Left cardiac atrium (tissue), 2 donors: ENCODE measurements around the gene UBXN6. TPM values are rescaled to one million over a fixed set of nuclear protein-coding genes. Genes with fewer than 3 reads are reported as not detected.

ENCODE experiments used
- microRNA-seq, 2 donors: library from miRNA; unstranded; fragments of <30 nt; microRNA quantifications; one replicate each; pipeline ENCODE4 v1.2.0, GENCODE V29; 2020
- total RNA-seq, 2 donors: library from RNA; stranded (reverse); fragmentation: NEBNext Ultra II Directional; extraction: Animal tissue kit (Norgen Biotek cat#: 25700); gene quantifications; one replicate each; pipeline ENCODE4 v1.2.1, GENCODE V29; 2021
- donor health status: DM: no; HTN: yes; CAD: no; lungs with severe emphysema.
- donor health status: DM: yes; HTN: yes; CAD: no.

UBXN6 gene
- total RNA-seq, 2 donors from 2014 or later = 96.9 to 101 TPM

Small RNAs within 50 kb of the gene (microRNA-seq; reads per million reads assigned to microRNA genes)
- 0 to 0.20 reads per million in 2 donors for gene MIR4746

Other genes starting within 250 kb of the UBXN6 start
- 1 to 10 TPM; 1.2 TPM for gene EBI3, start 228.3 kb downstream of the UBXN6 start, total RNA-seq
- 10 to 100 TPM in 1 of 2 donors, 1 to 10 TPM in 1; 8.5 to 11.8 TPM for gene YJU2, start 210.7 kb downstream of the UBXN6 start, total RNA-seq
- gene SHD, start 178.5 kb downstream of the UBXN6 start, total RNA-seq = 10 to 100 TPM; 21.4 to 37.0 TPM
- under 1 TPM in 1 of 2 donors, not detected in 1; 0.29 TPM for gene TMIGD2, start 155.4 kb downstream of the UBXN6 start, total RNA-seq
- not detected for gene FSD1, start 153.2 kb downstream of the UBXN6 start, total RNA-seq
- 1 to 10 TPM; 4.8 to 8.2 TPM for gene STAP2, start 119.0 kb downstream of the UBXN6 start, total RNA-seq
- 10 to 100 TPM; 21.1 to 22.3 TPM for gene MPND, start 114.2 kb downstream of the UBXN6 start, total RNA-seq
- 10 to 100 TPM; 31.4 to 39.4 TPM for gene SH3GL1, start 57.2 kb downstream of the UBXN6 start, total RNA-seq
- gene CHAF1A, start 55.2 kb downstream of the UBXN6 start, total RNA-seq = 1 to 10 TPM; 5.2 to 8.4 TPM
- 10 to 100 TPM; 20.9 to 25.9 TPM for gene HDGFL2, start 14.5 kb upstream of the UBXN6 start, total RNA-seq
- 100 to 1,000 TPM; 331 to 357 TPM for gene PLIN4, start 60.7 kb upstream of the UBXN6 start, total RNA-seq
- 10 to 100 TPM; 32.7 to 47.8 TPM for gene PLIN5, start 77.4 kb upstream of the UBXN6 start, total RNA-seq
- 1 to 10 TPM in 1 of 2 donors, under 1 TPM in 1; 0.88 to 1.1 TPM for gene LRG1, start 82.2 kb upstream of the UBXN6 start, total RNA-seq
- gene SEMA6B, start 101.9 kb upstream of the UBXN6 start, total RNA-seq = 10 to 100 TPM; 15.0 to 24.8 TPM
- 1 to 10 TPM; 3.4 to 6.7 TPM for gene TNFAIP8L1, start 181.7 kb upstream of the UBXN6 start, total RNA-seq
- 10 to 100 TPM; 43.2 to 53.7 TPM for gene MYDGF, start 212.5 kb upstream of the UBXN6 start, total RNA-seq